ACC112 (cell line): ENCODE data around the gene NLRP7.
"Not testable (repeated sequence)": the region's sequence is repeated elsewhere in the genome, so short reads cannot be mapped to it uniquely, and the experiment has no call there.

Experiments used
- H2AFZ ChIP-seq: fragments of 200-600 bp; sonication (generic); one replicate; pipeline ENCODE4 v1.6.0; 2017; ENCODE audit warnings: antibody characterized with exemption, low read length; ENCODE audit not compliant: unreplicated experiment
- H3K27ac ChIP-seq: fragments of 200-600 bp; sonication (generic); 2 replicates; pipeline ENCODE4 v1.5.1; 2014; ENCODE audit warnings: low read depth, mild to moderate bottlenecking, antibody characterized with exemption, low read length, moderate library complexity
- H3K27me3 ChIP-seq: fragments of 200-600 bp; sonication (generic); 2 replicates; pipeline ENCODE4 v1.6.1; 2014; ENCODE audit warnings: mild to moderate bottlenecking, antibody characterized with exemption, low read length, moderate library complexity, mixed read lengths; ENCODE audit not compliant: insufficient read depth
- H3K36me3 ChIP-seq: fragments of 200-600 bp; sonication (generic); 2 replicates; pipeline ENCODE4 v1.6.1; 2016; ENCODE audit warnings: mild to moderate bottlenecking, antibody characterized with exemption, low read length, moderate library complexity, mixed read lengths; ENCODE audit not compliant: insufficient read depth
- H3K4me1 ChIP-seq: fragments of 200-600 bp; sonication (generic); one replicate; pipeline ENCODE4 v1.6.1; 2016; ENCODE audit warnings: low read length, mixed read lengths; ENCODE audit not compliant: insufficient read depth, unreplicated experiment, control insufficient read depth
- H3K4me3 ChIP-seq: fragments of 200-600 bp; sonication (generic); 2 replicates; pipeline ENCODE4 v1.5.1; 2014; ENCODE audit warnings: mild to moderate bottlenecking, low read depth, low read length
- H3K79me2 ChIP-seq: fragments of 200-600 bp; sonication (generic); one replicate; pipeline ENCODE4 v1.6.0; 2016; ENCODE audit warnings: low read length; ENCODE audit not compliant: control insufficient read depth, unreplicated experiment, insufficient read depth

The NLRP7 gene

DNA sequence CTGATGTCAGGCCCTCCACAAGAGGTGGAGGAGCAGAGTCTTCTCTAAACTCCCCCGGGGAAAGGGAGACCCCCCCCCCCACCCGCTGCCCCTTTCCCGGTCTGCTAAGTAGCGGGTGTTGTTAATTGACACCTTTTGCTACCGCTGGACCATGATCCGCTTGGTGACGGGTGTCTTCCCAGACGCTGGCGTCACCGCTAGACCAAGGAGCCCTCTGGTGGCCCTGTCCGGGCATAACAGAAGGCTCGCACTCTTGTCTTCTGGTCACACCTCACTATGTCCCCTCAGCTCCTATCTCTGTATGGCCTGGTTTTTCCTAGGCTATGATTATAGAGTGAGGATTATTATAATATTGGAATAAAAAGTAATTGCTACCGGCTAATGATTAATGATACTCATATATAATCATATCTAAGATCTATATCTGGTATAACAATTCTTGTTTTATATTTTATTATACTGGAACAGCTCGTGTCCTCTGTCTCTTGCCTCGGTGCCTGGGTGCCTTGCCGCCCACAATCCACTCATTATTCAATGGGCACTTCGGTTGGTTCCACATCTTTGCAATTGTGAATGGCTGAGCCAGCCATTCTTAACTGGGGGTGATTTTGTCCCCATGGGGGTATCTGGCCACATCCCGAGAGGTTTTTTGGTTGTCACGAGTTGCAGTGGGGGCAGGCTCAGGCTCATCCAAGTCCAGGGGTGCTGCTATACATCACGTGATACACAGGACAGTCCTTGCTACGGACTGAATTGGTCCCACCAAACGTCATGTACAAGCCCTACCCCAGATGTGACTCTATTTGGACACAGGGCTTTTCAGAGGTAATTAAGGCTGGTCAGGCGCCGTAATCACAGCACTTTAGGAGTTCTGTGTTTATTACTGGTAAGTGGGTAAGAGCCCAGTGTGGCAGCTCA is 27.4 kb downstream of the NLRP7 start:
- not testable (repeated sequence) for H3K4me1 ChIP-seq, H3K27me3 ChIP-seq, H2AFZ ChIP-seq, H3K36me3 ChIP-seq, H3K4me3 ChIP-seq, H3K79me2 ChIP-seq, H3K27ac ChIP-seq

DNA sequence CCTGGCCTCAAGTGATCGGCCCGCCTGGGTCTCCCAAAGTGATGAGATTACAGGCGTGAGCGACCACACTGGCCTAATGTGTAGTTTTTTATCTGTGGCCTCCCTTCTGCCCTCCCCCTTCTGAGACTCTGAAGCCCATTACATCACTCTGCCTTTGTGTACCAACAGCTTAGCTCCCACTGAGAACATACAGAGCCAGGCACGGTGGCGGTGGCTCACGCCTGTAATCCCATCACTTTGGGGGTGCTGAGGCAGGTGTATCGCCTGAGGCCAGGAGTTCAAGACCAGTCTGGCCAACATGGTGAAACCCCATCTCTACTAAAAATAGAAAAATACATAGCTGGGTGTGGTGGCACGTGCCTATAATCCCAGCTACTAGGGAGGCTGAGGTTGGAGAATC is 28.8 kb downstream of the NLRP7 start:
- no peaks in the 10 kb centered on the region for H3K27me3 ChIP-seq
- H3K36me3 ChIP-seq: no peaks in the 10 kb centered on the region
- H3K27ac ChIP-seq: no peak overlapping the region
- H3K79me2 ChIP-seq: no peaks in the 10 kb centered on the region
- H3K4me1 ChIP-seq: no peaks in the 10 kb centered on the region
- no peak overlapping the region for H2AFZ ChIP-seq
- no peak overlapping the region for H3K4me3 ChIP-seq

DNA sequence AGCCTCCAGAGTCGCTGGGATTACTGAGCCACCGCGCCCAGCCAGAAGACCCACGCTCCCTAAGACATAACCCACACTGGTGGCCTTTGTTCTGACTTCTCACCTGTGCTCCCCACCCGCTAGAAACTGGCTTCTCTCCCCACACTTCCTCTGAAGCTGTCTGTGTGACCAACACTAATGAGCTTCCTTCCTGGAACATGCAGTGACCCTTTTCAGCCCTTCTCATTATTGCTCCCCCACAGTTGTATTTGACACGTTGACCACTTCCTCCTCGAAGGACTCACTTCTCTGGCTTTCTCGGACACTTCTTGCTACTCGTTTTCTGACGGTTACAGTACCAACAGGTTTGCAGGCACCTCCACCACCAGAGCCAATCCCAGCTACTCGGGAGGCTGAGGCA is 30.5 kb downstream of the NLRP7 start:
- no peaks in the 10 kb centered on the region for H3K36me3 ChIP-seq
- H3K4me1 ChIP-seq: no peaks in the 10 kb centered on the region
- H3K27ac ChIP-seq: no peak overlapping the region
- H2AFZ ChIP-seq: no peak overlapping the region
- no peak overlapping the region for H3K4me3 ChIP-seq
- H3K79me2 ChIP-seq: no peaks in the 10 kb centered on the region
- H3K27me3 ChIP-seq: no peaks in the 10 kb centered on the region

- H3K4me1 ChIP-seq, H3K27ac ChIP-seq, H2AFZ ChIP-seq, H3K36me3 ChIP-seq, H3K4me3 ChIP-seq, H3K79me2 ChIP-seq, H3K27me3 ChIP-seq: not testable (repeated sequence)
These were observed 39.4 kb downstream of the NLRP7 start for GRCh38 chr19:54907899-54908298.

DNA sequence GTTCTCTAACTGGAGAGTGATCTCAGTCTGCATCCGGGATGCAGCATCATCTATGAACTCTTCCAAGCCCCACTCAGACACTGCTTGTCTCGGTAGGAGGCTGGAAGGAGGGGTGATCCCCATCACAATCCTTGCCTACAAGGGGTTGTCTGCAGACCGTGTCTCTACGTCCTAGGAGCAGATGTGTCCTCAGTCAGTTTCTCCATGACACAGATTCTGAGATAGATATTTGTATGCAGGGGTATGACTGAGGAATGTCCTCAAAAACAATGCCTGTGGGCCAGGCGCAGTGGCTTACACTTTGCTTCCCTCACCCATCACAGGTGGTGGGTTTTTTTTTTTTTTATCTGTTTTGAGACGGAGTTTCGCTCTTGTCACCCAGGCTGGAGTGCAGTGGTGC is 40.5 kb downstream of the NLRP7 start:
- Histone ChIP-seq H3K27me3 (no peaks in the 10 kb centered on the region), H3K4me1 (no peaks in the 10 kb centered on the region), H2AFZ (no peak overlapping the region), H3K4me3 (no peak overlapping the region), H3K79me2 (no peaks in the 10 kb centered on the region), H3K36me3 (no peaks in the 10 kb centered on the region), H3K27ac (no peak overlapping the region)

DNA sequence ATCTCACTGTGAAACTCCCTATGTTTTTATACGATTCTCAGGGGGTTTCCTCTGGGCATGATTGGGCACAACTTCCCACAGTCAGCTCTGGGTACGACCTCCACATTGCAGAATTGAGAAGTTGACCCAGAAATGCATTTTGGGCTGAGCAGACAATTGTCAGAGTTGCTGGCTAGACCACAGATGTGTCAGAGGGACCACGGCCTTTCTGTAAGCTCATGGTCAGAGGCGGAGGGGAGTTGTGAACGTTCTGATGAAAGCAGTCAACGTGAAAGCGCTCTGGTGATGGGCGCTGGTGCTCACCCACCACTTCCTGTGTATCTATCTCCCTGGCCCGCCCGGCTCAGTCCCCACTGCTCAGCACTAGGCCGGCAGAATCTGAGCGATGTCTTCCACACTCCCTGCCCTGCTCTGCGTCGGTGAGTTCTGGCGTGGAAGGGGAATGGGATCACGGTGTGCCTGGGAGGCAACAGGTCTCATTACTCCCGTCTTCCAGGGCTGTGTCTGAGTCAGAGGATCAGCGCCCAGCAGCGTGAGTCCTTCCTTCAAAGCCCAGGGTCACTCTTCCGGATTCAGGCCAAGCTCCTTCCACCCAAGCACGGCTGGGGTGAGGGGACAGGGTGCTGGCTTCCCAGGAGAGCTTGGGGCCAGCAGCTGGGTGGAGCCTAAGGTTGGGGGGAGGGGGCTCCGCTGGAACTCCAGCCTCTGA is 41.4 kb downstream of the NLRP7 start, which contains the start of gene NCR1:
Gene NCR1, plus strand, starts transcription at position 346 of the 709 bp plus-strand sequence. Its CDS starts 40 bp downstream, at position 386.
- no peak within 1 kb of the TSS for H3K27ac ChIP-seq
- no peaks in the 10 kb centered on the region for H3K79me2 ChIP-seq
- H3K36me3 ChIP-seq: no peaks in the 10 kb centered on the region
- no peaks in the 10 kb centered on the region for H3K27me3 ChIP-seq
- no peak within 1 kb of the TSS for H3K4me3 ChIP-seq
- no peak within 1 kb of the TSS for H2AFZ ChIP-seq
- H3K4me1 ChIP-seq: no peaks in the 10 kb centered on the region

DNA sequence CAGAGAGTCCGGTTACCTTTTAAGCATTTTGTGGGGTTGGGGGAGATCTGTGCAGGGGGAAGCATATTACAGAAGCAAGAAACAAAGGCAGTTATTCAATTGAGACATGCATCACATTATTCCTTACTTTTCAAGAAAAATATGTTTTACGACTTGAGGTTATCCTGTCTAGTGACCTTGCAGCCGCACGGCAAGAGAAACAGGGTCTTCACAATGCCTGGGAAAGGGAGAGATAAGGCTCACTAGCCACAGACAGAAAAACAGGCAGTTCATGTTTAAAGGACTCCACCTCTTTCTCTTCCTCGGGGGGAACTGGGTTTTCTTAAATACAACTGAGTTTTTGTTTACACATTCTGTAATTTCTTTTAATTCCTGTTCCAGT is 41.9 kb downstream of the NLRP7 start:
- no peak overlapping the region for H2AFZ ChIP-seq
- H3K27ac ChIP-seq: no peak overlapping the region

GRCh38 chr19:54904261-54904660 is 43.1 kb downstream of the NLRP7 start:
- not testable (repeated sequence) for H3K4me3 ChIP-seq, H3K36me3 ChIP-seq, H2AFZ ChIP-seq, H3K79me2 ChIP-seq, H3K4me1 ChIP-seq, H3K27ac ChIP-seq, H3K27me3 ChIP-seq

More for the DNA sequence above, 41.9 kb downstream of the NLRP7 start:
- Histone ChIP-seq H3K36me3 (no peaks in the 10 kb centered on the region), H3K27me3 (no peaks in the 10 kb centered on the region), H3K79me2 (no peaks in the 10 kb centered on the region), H3K4me3 (no peak overlapping the region), H3K4me1 (no peaks in the 10 kb centered on the region)

- Histone ChIP-seq H3K4me3 (no peak overlapping the region), H3K79me2 (no peaks in the 10 kb centered on the region), H3K27ac (no peak overlapping the region), H3K36me3 (no peaks in the 10 kb centered on the region), H3K27me3 (no peaks in the 10 kb centered on the region), H2AFZ (no peak overlapping the region), H3K4me1 (no peaks in the 10 kb centered on the region)
These were observed 44.0 kb downstream of the NLRP7 start for GRCh38 chr19:54903303-54903702.

GRCh38 chr19:54902061-54902460 is 45.3 kb downstream of the NLRP7 start:
- Histone ChIP-seq H3K27me3 (no peaks in the 10 kb centered on the region), H3K36me3 (no peaks in the 10 kb centered on the region), H3K4me3 (no peak overlapping the region), H3K79me2 (no peaks in the 10 kb centered on the region), H3K4me1 (no peaks in the 10 kb centered on the region), H2AFZ (no peak overlapping the region), H3K27ac (no peak overlapping the region)

DNA sequence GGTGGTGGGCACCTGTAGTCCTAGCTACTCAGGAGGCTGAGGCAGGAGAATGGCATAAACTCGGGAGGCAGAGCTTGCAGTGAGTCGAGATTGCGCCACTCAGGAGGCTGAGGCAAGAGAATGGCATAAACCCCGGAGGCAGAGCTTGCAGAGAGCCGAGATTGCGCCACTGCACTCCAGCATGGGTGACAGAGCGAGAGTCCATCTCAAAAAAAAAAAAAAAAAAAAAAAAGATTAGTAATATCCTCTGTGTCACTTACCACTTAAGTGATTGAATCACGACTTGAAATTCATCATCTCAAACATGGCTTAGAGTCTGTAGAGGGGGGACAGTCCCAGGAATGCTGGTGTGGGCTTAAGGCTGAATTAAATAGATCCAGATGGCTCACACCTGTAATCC is 46.2 kb downstream of the NLRP7 start:
- not testable (repeated sequence) for H3K79me2 ChIP-seq, H3K4me3 ChIP-seq, H2AFZ ChIP-seq, H3K27me3 ChIP-seq, H3K4me1 ChIP-seq, H3K36me3 ChIP-seq, H3K27ac ChIP-seq
